GM19025 (cell line): Measurements from ENCODE around the gene TTC39C.
"Not testable (repeated sequence)": the region's sequence is repeated elsewhere in the genome, so short reads cannot be mapped to it uniquely, and the experiment has no call there.

Source experiments
- ATAC-seq: cut with Tn5 transposase; IDR thresholded peaks from one replicate; pipeline ENCODE4 v1.9.1; 2021; ENCODE audit warnings: mild to moderate bottlenecking, low read depth, moderate library complexity; ENCODE audit not compliant: unreplicated experiment

Gene TTC39C

GRCh38 chr18:24051031-24051947 is 36.7 kb downstream of the TTC39C start:
- ATAC-seq = no peak

GRCh38 chr18:24052053-24052452 is 37.5 kb downstream of the TTC39C start:
- no peak for ATAC-seq

GRCh38 chr18:24053211-24053610 is 38.7 kb downstream of the TTC39C start:
- no peak for ATAC-seq

GRCh38 chr18:24054130-24054529 is 39.6 kb downstream of the TTC39C start:
- ATAC-seq = no peak

- ATAC-seq = no peak
These were observed 40.7 kb downstream of the TTC39C start for GRCh38 chr18:24055009-24055804.

- no peak for ATAC-seq
These were observed 41.3 kb downstream of the TTC39C start for GRCh38 chr18:24055878-24056277.

GRCh38 chr18:24056506-24056905 is 42.0 kb downstream of the TTC39C start:
- no peak for ATAC-seq

DNA sequence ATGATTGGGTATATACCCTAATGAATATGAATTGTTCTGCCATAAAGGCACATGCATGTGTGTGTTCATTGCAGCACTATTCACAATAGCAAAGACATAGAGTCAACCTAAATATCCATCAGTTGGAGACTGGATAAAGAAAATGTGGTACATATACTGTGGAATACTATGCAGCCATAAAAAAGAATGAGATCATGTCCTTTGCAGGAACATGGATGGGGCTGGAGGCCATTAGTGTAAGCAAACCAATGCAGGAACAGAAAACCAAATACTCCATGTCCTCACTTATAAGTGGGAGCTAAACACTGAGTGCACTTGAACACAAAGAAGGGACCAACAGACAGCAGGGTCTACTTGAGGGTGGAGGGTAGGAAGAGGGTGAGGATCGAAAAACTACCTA is 43.2 kb downstream of the TTC39C start:
- no peak for ATAC-seq

DNA sequence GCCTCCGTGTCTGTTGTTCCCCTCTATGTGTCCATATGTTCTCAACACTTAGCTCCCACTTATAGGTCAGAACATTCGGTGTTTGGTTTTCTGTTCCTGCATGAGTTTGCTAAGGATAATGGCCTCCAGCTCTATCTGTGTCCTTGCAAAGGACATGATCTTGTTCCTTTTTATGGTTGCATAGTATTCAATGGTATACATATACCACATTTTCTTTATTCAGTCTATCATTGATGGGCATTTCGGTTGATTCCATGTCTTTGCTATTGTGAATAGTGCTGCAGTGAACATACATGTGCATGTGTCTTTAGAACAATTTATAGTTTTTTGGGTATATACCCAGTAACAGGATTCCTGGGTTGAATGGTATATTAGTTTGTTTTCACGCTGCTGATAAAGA is 44.8 kb downstream of the TTC39C start:
- ATAC-seq = not testable (repeated sequence)

- no peak for ATAC-seq
These were observed 46.1 kb downstream of the TTC39C start for GRCh38 chr18:24060644-24061043.

- no peak for ATAC-seq
These were observed 48.7 kb downstream of the TTC39C start for GRCh38 chr18:24063121-24063731.

GRCh38 chr18:24064391-24065100 is 50.0 kb downstream of the TTC39C start:
- no peak for ATAC-seq

GRCh38 chr18:24065906-24066305 is 51.4 kb downstream of the TTC39C start:
- ATAC-seq = no peak

GRCh38 chr18:24068945-24069693 is 54.6 kb downstream of the TTC39C start:
- no peak for ATAC-seq

DNA sequence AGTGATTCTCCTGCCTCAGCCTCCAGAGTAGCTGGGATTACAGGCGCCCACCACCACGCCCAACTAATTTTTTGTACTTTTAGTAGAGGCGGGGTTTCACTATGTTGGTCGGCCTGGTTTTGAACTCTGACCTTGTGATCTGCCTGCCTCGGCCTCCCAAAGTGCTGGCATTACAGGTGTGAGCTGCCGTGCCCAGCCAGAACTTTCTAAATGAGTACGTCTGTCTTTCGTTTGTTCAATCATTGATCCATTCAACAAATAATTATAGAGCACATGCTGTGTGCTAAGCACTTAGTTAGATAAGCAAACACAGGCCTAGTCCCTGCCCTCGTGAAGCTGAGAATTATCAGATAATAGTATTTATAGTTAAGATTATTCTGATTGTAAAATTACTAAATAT is 56.5 kb downstream of the TTC39C start:
- no peak for ATAC-seq

- no peak for ATAC-seq
These were observed 57.2 kb downstream of the TTC39C start for GRCh38 chr18:24071779-24072178.

DNA sequence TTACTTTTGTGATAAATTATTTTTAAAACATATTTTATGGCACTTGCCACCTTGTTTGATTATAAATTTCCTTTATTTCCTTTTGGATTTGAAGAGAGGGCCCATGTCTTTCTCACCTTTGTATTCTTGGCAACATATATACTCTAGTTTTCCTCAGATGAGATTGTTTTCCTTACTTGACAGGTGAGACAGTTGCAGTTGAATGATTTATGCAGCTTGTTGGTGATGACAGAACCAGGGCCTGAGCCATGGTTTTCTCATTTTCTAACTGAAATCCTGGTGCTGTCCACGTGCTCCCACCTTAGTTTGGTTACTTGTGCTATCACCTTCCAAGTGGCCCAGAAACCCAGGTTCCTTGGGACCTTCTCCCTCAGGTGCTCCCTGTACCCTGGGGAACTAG is 58.2 kb downstream of the TTC39C start:
- ATAC-seq = no peak

DNA sequence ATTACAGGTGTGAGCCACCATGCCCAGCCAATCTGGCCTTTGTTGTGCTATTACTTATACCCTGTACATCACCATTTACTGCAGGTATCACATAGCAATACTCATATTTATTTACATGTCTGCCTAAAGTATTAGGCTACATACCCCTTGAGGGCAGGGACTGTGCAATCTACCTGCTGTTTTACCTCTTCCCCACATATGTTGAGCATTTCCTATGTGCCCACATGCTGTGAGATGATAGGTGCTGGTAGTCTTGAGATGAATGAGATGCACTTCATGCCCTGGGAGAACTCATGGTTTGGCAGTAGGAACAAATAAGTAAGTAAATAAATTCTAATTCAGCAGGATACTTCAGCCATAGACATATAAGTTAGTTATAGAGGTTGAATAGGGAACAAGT is 59.2 kb downstream of the TTC39C start:
- no peak for ATAC-seq

- not testable (repeated sequence) for ATAC-seq
These were observed 60.2 kb downstream of the TTC39C start for GRCh38 chr18:24074757-24075156.
